DOHH2 (cell line): ENCODE measurements around the gene TACR1.

Experiments used
- H3F3A ChIP-seq: fragments of 200-600 bp; sonication (generic), shearing (Covaris generic); 2 replicates; pipeline ENCODE4 v1.6.0; 2016; ENCODE audit warnings: antibody characterized with exemption, mild to moderate bottlenecking; ENCODE audit not compliant: control insufficient read depth, insufficient read depth
- H3K27ac ChIP-seq: fragments of 200-600 bp; sonication (generic); 2 replicates; pipeline ENCODE4 v1.5.1; 2014; ENCODE audit warnings: low read depth, mild to moderate bottlenecking, low read length, moderate library complexity
- H3K27me3 ChIP-seq: fragments of 200-600 bp; sonication (generic); 2 replicates; pipeline ENCODE4 v1.6.1; 2014; ENCODE audit warnings: mild to moderate bottlenecking, low read length, mixed read lengths; ENCODE audit not compliant: control insufficient read depth
- H3K36me3 ChIP-seq: fragments of 200-600 bp; sonication (generic); 2 replicates; pipeline ENCODE4 v1.6.1; 2014; ENCODE audit warnings: mild to moderate bottlenecking, low read length, moderate library complexity, mixed read lengths; ENCODE audit not compliant: control insufficient read depth
- H3K4me1 ChIP-seq: fragments of 200-600 bp; sonication (generic); 2 replicates; pipeline ENCODE4 v1.6.1; 2014; ENCODE audit warnings: mild to moderate bottlenecking, low read length, mixed read lengths; ENCODE audit not compliant: control insufficient read depth
- H3K4me2 ChIP-seq: fragments of 200-600 bp; sonication (generic); 2 replicates; pipeline ENCODE4 v1.6.0; 2014; ENCODE audit warnings: mild to moderate bottlenecking, low read length, moderate library complexity
- H3K4me3 ChIP-seq: fragments of 200-600 bp; sonication (generic); 2 replicates; pipeline ENCODE4 v1.5.1; 2014; ENCODE audit warnings: mild to moderate bottlenecking, low read length, mixed read lengths
- H3K79me2 ChIP-seq: fragments of 200-600 bp; sonication (generic); 2 replicates; pipeline ENCODE4 v1.6.1; 2014; ENCODE audit warnings: mild to moderate bottlenecking, low read length, mixed read lengths; ENCODE audit not compliant: control insufficient read depth
- H3K9me2 ChIP-seq: fragments of 200-600 bp; sonication (generic); replicated peaks from 2 replicates; pipeline ENCODE4 v1.6.1; 2014; ENCODE audit warnings: mild to moderate bottlenecking, low read length, mixed read lengths; ENCODE audit not compliant: control insufficient read depth
- H3K9me3 ChIP-seq: fragments of 200-600 bp; sonication (generic); 2 replicates; pipeline ENCODE4 v1.6.1; 2014; ENCODE audit warnings: antibody characterized with exemption, low read length, mixed read lengths; ENCODE audit not compliant: control insufficient read depth, insufficient read depth
- H4K20me1 ChIP-seq: fragments of 200-600 bp; sonication (generic); 2 replicates; pipeline ENCODE4 v1.6.0; 2014; ENCODE audit warnings: low read depth, mild to moderate bottlenecking, antibody characterized with exemption, low read length, moderate library complexity; ENCODE audit not compliant: control insufficient read depth, insufficient read depth
- EZH2phosphoT487 ChIP-seq: fragments of 200-600 bp; sonication (generic); IDR thresholded peaks from 2 replicates; pipeline ENCODE4 v1.6.1; 2017; ENCODE audit warnings: borderline replicate concordance, mild to moderate bottlenecking, antibody characterized with exemption, low read length, moderate library complexity, mixed read lengths
- TF ChIP-seq, protein P1 (sequence below): fragments of 200-600 bp; sonication (generic); IDR thresholded peaks from one replicate; pipeline ENCODE4 v1.5.1; 2014; ENCODE audit warnings: antibody characterized with exemption, mild to moderate bottlenecking, low read depth, low read length; ENCODE audit not compliant: poor library complexity, severe bottlenecking

The TACR1 gene

DNA sequence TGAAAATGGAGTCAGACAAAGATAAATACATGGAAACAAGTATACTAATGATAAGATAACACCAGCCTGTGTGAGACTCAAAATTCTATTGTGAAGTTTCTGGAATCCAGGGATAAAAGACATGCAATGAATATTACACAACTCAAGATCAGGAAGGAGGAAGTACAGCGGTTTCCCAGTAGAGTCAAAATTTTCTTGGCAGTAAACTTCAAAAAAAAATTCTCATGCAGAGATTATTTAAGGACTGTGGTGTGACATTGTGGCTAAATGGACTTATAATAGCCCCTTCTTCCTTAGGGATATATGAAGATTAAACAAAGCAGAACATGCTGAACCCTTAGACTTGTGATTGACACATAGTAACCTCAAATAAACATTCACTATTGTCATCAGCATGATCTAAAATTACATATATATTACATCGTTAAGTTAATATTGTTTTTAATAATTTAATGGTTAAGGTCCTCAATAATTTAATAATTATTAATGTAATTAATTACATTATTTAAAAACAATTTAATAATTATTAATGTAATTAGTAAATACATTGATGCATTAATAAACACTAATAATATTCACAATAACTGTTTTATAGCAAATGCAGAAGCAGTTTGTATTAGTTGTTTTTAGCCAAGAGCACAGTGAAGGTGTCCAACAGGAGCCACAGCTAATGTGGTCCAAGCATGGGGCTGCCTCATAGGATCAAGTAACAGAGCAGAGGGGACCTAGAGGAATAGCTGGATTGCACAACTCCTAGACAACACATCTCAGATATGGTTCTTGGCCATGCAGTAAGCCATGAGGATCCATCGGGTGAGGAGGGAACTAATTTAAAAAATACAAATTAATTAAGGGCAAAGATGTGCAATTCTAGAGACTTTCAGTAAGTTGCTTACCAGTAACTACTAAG lies 163.6 kb downstream of the TACR1 start:
- no peaks in the 10 kb centered on the region for H3K4me1 ChIP-seq
- H3K9me3 ChIP-seq = no peaks in the 10 kb centered on the region
- no peaks in the 10 kb centered on the region for H3F3A ChIP-seq
- H4K20me1 ChIP-seq = no peaks in the 10 kb centered on the region
- H3K27me3 ChIP-seq = peaks cover 7% of the 10 kb centered on the region; the same call in 1 of the 2 replicates
- H3K79me2 ChIP-seq = no peaks in the 10 kb centered on the region
- no peak for TF ChIP-seq EZH2phosphoT487
- TF ChIP-seq, protein P1, sequence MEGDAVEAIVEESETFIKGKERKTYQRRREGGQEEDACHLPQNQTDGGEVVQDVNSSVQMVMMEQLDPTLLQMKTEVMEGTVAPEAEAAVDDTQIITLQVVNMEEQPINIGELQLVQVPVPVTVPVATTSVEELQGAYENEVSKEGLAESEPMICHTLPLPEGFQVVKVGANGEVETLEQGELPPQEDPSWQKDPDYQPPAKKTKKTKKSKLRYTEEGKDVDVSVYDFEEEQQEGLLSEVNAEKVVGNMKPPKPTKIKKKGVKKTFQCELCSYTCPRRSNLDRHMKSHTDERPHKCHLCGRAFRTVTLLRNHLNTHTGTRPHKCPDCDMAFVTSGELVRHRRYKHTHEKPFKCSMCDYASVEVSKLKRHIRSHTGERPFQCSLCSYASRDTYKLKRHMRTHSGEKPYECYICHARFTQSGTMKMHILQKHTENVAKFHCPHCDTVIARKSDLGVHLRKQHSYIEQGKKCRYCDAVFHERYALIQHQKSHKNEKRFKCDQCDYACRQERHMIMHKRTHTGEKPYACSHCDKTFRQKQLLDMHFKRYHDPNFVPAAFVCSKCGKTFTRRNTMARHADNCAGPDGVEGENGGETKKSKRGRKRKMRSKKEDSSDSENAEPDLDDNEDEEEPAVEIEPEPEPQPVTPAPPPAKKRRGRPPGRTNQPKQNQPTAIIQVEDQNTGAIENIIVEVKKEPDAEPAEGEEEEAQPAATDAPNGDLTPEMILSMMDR = no peak
- H3K4me3 ChIP-seq = no peak overlapping the region
- no peak overlapping the region for H3K4me2 ChIP-seq
- H3K36me3 ChIP-seq = no peaks in the 10 kb centered on the region
- H3K27ac ChIP-seq = no peak overlapping the region
- no peaks in the 10 kb centered on the region for H3K9me2 ChIP-seq

GRCh38 chr2:75033516-75033915 lies 165.8 kb downstream of the TACR1 start:
- Histone ChIP-seq H3K79me2 (no peaks in the 10 kb centered on the region), H3K9me2 (no peaks in the 10 kb centered on the region), H3F3A (no peaks in the 10 kb centered on the region), H3K36me3 (no peaks in the 10 kb centered on the region), H3K4me3 (no peak overlapping the region), H3K4me1 (no peaks in the 10 kb centered on the region), H3K27me3 (peaks cover 2% of the 10 kb centered on the region; the same call in 1 of the 2 replicates), H3K4me2 (no peak overlapping the region), H3K27ac (no peak overlapping the region), H4K20me1 (no peaks in the 10 kb centered on the region), H3K9me3 (no peaks in the 10 kb centered on the region)
- TF ChIP-seq, protein P1 = no peak
- no peak for TF ChIP-seq EZH2phosphoT487

- H3K4me2 ChIP-seq = no peak overlapping the region
- no peaks in the 10 kb centered on the region for H3K36me3 ChIP-seq
- H3K9me2 ChIP-seq = no peaks in the 10 kb centered on the region
- no peaks in the 10 kb centered on the region for H3K4me1 ChIP-seq
- H4K20me1 ChIP-seq = no peaks in the 10 kb centered on the region
- no peak for TF ChIP-seq EZH2phosphoT487
- TF ChIP-seq, protein P1 = no peak
- no peaks in the 10 kb centered on the region for H3K9me3 ChIP-seq
- no peaks in the 10 kb centered on the region for H3F3A ChIP-seq
- no peak overlapping the region for H3K27ac ChIP-seq
- H3K4me3 ChIP-seq = no peak overlapping the region
- H3K27me3 ChIP-seq = no peaks in the 10 kb centered on the region
- no peaks in the 10 kb centered on the region for H3K79me2 ChIP-seq
Measured at GRCh38 chr2:75031906-75032803, 167.2 kb downstream of the TACR1 start.
